Measurements from ENCODE around the gene KLHL29. TPM values are rescaled to one million over a fixed set of nuclear protein-coding genes. Genes with fewer than 3 reads are reported as not detected.

KLHL29 gene
- total RNA-seq, 1 experiment from 2014 or later, result 16.7 TPM

GRCh38 chr2:23640711-23641110 is 255.7 kb downstream of the KLHL29 start:
- TF ChIP-seq EGR1 (IDR thresholded peaks at IDR 0.05; ENCODE audit: low read depth), result no peak
- TF ChIP-seq SP1 (IDR thresholded peaks at IDR 0.05; ENCODE audit: low read depth), result no peak
- TF ChIP-seq, protein P1, sequence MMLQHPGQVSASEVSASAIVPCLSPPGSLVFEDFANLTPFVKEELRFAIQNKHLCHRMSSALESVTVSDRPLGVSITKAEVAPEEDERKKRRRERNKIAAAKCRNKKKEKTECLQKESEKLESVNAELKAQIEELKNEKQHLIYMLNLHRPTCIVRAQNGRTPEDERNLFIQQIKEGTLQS (IDR thresholded peaks at IDR 0.05), result no peak
- no peak for TF ChIP-seq YY1 (IDR thresholded peaks at IDR 0.05; ENCODE audit: extremely low read depth, insufficient replicate concordance, low read depth, low read length)
- no peak for TF ChIP-seq ZFX (IDR thresholded peaks at IDR 0.05)
- no peak for TF ChIP-seq POLR2A (IDR thresholded peaks at IDR 0.05; ENCODE audit: borderline replicate concordance, extremely low read depth, insufficient read depth, insufficient read length)
- TF ChIP-seq CBX3 (IDR thresholded peaks at IDR 0.05; ENCODE audit: low read depth), result no peak
- no peak for TF ChIP-seq JUND (IDR thresholded peaks at IDR 0.05)
- TF ChIP-seq, protein P2, sequence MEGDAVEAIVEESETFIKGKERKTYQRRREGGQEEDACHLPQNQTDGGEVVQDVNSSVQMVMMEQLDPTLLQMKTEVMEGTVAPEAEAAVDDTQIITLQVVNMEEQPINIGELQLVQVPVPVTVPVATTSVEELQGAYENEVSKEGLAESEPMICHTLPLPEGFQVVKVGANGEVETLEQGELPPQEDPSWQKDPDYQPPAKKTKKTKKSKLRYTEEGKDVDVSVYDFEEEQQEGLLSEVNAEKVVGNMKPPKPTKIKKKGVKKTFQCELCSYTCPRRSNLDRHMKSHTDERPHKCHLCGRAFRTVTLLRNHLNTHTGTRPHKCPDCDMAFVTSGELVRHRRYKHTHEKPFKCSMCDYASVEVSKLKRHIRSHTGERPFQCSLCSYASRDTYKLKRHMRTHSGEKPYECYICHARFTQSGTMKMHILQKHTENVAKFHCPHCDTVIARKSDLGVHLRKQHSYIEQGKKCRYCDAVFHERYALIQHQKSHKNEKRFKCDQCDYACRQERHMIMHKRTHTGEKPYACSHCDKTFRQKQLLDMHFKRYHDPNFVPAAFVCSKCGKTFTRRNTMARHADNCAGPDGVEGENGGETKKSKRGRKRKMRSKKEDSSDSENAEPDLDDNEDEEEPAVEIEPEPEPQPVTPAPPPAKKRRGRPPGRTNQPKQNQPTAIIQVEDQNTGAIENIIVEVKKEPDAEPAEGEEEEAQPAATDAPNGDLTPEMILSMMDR (IDR thresholded peaks at IDR 0.05 in 2 of 3, conservative IDR thresholded peaks at IDR 0.05 in 1 of 3; ENCODE audit: borderline replicate concordance in 1 of 3, insufficient read depth in 1 of 3, low read depth in 2 of 3, low read length in 2 of 3), result no peak
- no peak for TF ChIP-seq ELF1 (IDR thresholded peaks at IDR 0.05; ENCODE audit: borderline replicate concordance, low read depth)
- no peak for TF ChIP-seq FOSL1 (IDR thresholded peaks at IDR 0.05; ENCODE audit: low read depth)
- TF ChIP-seq ZNF274 (IDR thresholded peaks at IDR 0.05; ENCODE audit: low read depth, low read length), result no peak
- TF ChIP-seq SIN3A (IDR thresholded peaks at IDR 0.05; ENCODE audit: low read depth), result no peak
- TF ChIP-seq TCF7L2 (IDR thresholded peaks at IDR 0.05; ENCODE audit: borderline replicate concordance, extremely low read depth, insufficient read depth, insufficient read length), result no peak
- TF ChIP-seq RAD21 (IDR thresholded peaks at IDR 0.05; ENCODE audit: low read depth), result no peak
- TF ChIP-seq, protein P3, sequence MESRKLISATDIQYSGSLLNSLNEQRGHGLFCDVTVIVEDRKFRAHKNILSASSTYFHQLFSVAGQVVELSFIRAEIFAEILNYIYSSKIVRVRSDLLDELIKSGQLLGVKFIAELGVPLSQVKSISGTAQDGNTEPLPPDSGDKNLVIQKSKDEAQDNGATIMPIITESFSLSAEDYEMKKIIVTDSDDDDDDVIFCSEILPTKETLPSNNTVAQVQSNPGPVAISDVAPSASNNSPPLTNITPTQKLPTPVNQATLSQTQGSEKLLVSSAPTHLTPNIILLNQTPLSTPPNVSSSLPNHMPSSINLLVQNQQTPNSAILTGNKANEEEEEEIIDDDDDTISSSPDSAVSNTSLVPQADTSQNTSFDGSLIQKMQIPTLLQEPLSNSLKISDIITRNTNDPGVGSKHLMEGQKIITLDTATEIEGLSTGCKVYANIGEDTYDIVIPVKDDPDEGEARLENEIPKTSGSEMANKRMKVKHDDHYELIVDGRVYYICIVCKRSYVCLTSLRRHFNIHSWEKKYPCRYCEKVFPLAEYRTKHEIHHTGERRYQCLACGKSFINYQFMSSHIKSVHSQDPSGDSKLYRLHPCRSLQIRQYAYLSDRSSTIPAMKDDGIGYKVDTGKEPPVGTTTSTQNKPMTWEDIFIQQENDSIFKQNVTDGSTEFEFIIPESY (IDR thresholded peaks at IDR 0.05; ENCODE audit: extremely low read depth, insufficient replicate concordance, low read length), result no peak
- no peak for TF ChIP-seq EZH2 (IDR thresholded peaks at IDR 0.05)
- Histone ChIP-seq H3K9me3 (ENCODE audit: control insufficient read depth in 1 of 2, insufficient read depth in 1 of 2, low read depth in 1 of 2, low read length in 2 of 2) (no peaks in the 10 kb centered on the region), H3K4me1 (ENCODE audit: control insufficient read depth in 1 of 2, insufficient read depth in 2 of 2, low read length in 2 of 2) (no peaks in the 10 kb centered on the region), H3K36me3 (ENCODE audit: control insufficient read depth in 1 of 2, insufficient read depth in 2 of 2, low read length in 2 of 2) (no peaks in the 10 kb centered on the region), H3K27ac (ENCODE audit: low read depth, low read length) (no peak overlapping the region), H3K9me2 (ENCODE audit: insufficient read depth) (no peaks in the 10 kb centered on the region), H3K79me2 (ENCODE audit: insufficient read depth, low read length) (no peaks in the 10 kb centered on the region), H3K4me2 (ENCODE audit: low read length) (no peak overlapping the region), H3K4me3 (replicated peaks in 1 of 2; ENCODE audit: low read depth in 1 of 2, low read length in 2 of 2) (no peak overlapping the region), H2AFZ (ENCODE audit: low read depth, low read length, poor library complexity, severe bottlenecking) (no peak overlapping the region), H3K9ac (ENCODE audit: low read length) (no peak overlapping the region), H4K20me1 (ENCODE audit: insufficient read depth) (no peaks in the 10 kb centered on the region), H3K27me3 (ENCODE audit: insufficient read depth, low read length) (no peaks in the 10 kb centered on the region)
- CTCF ChIA-PET, result no interaction called here
- intact Hi-C loops (cut with micrococcal nuclease), result no loop called here
- POLR2A ChIA-PET, result no interaction called here
- BruUV-seq (replicated peaks), result no TSS peak
- DNase-seq (ENCODE audit: low read depth, low spot score), result no peak
- RAD21 ChIA-PET (ENCODE audit: low non-redundant PET in 1 of 2, low total read pairs in 2 of 2, uncharacterized antibody in 2 of 2, unreplicated experiment in 2 of 2), result no interaction called here
- ATAC-seq, result no peak
